ENCODE measurements around the gene ZNF417. TPM values are rescaled to one million over a fixed set of nuclear protein-coding genes. Genes with fewer than 3 reads are reported as not detected.

The ZNF417 gene
- total RNA-seq (2022; extraction: Qiagen RNA extraction; ENCODE audit: low read depth) = 3.6 to 4.3 TPM (median 4.2 TPM) in 5 replicates

GRCh38 chr19:57916168-57916995 lies at the start of gene ZNF417:
ZNF417 (minus strand) TSS chr19:57916592; CDS start chr19:57916411, 181 bp downstream.

GRCh38 chr19:57947419-57948134 lies 31.2 kb upstream of the ZNF417 start, which contains the start of gene ZNF256:
ZNF256 (minus strand) TSS chr19:57947706; CDS start chr19:57947474, 232 bp downstream.

GRCh38 chr19:57934820-57935665 lies 18.7 kb upstream of the ZNF417 start, which contains the start of gene ZNF418:
ZNF418 (minus strand) TSS chr19:57935402; CDS start chr19:57933822, 1,580 bp downstream.

GRCh38 chr19:57888560-57889231 lies 27.7 kb downstream of the ZNF417 start, which contains the start of gene ZNF814:
ZNF814 (minus strand) TSS chr19:57889037; CDS start chr19:57888802, 235 bp downstream.

Other genes starting within 250 kb of the ZNF417 start
- gene ZSCAN4, start 247.7 kb downstream of the ZNF417 start, total RNA-seq (2022; extraction: Qiagen RNA extraction; ENCODE audit: low read depth) = not detected in 5 replicates
- gene ZNF551, start 234.6 kb downstream of the ZNF417 start, total RNA-seq (2022; extraction: Qiagen RNA extraction; ENCODE audit: low read depth) = 4.3 to 5.9 TPM (median 5.6 TPM) in 5 replicates
- gene ZNF154, start 207.4 kb downstream of the ZNF417 start, total RNA-seq (2022; extraction: Qiagen RNA extraction; ENCODE audit: low read depth) = not detected in 5 replicates
- 0.75 to 0.99 TPM (median 0.80 TPM) in 5 replicates for gene ZNF671, start 189.0 kb downstream of the ZNF417 start, total RNA-seq (2022; extraction: Qiagen RNA extraction; ENCODE audit: low read depth)
- gene ZNF776, start 169.8 kb downstream of the ZNF417 start, total RNA-seq (2022; extraction: Qiagen RNA extraction; ENCODE audit: low read depth) = 5.4 to 6.3 TPM (median 5.7 TPM) in 5 replicates
- gene ZNF586, start 146.9 kb downstream of the ZNF417 start, total RNA-seq (2022; extraction: Qiagen RNA extraction; ENCODE audit: low read depth) = 5.8 to 7.7 TPM (median 6.4 TPM) in 5 replicates
- 4.5 to 6.2 TPM (median 4.9 TPM) in 5 replicates for gene ZNF552, start 101.7 kb downstream of the ZNF417 start, total RNA-seq (2022; extraction: Qiagen RNA extraction; ENCODE audit: low read depth)
- 6.7 to 11.5 TPM (median 8.0 TPM) in 5 replicates for gene ZNF587B, start 86.3 kb downstream of the ZNF417 start, total RNA-seq (2022; extraction: Qiagen RNA extraction; ENCODE audit: low read depth)
- gene ZNF587, start 66.7 kb downstream of the ZNF417 start, total RNA-seq (2022; extraction: Qiagen RNA extraction; ENCODE audit: low read depth) = 5.0 to 7.4 TPM (median 6.5 TPM) in 5 replicates
- gene ZNF814, start 27.6 kb downstream of the ZNF417 start, total RNA-seq (2022; extraction: Qiagen RNA extraction; ENCODE audit: low read depth) = 1.7 to 3.7 TPM (median 2.5 TPM) in 5 replicates
- 0.69 to 1.3 TPM (median 0.90 TPM) in 5 replicates for gene ZNF418, start 18.8 kb upstream of the ZNF417 start, total RNA-seq (2022; extraction: Qiagen RNA extraction; ENCODE audit: low read depth)
- 0.93 to 1.4 TPM (median 1.2 TPM) in 5 replicates for gene ZNF256, start 31.1 kb upstream of the ZNF417 start, total RNA-seq (2022; extraction: Qiagen RNA extraction; ENCODE audit: low read depth)
- 0.08 TPM in 1 of 5 replicates, not detected in the others for gene C19orf18, start 57.9 kb upstream of the ZNF417 start, total RNA-seq (2022; extraction: Qiagen RNA extraction; ENCODE audit: low read depth)
- 1.5 to 3.0 TPM (median 2.6 TPM) in 5 replicates for gene ZNF606, start 86.2 kb upstream of the ZNF417 start, total RNA-seq (2022; extraction: Qiagen RNA extraction; ENCODE audit: low read depth)
- not detected in 5 replicates for gene ZSCAN1, start 117.4 kb upstream of the ZNF417 start, total RNA-seq (2022; extraction: Qiagen RNA extraction; ENCODE audit: low read depth)
- gene ZNF135, start 142.7 kb upstream of the ZNF417 start, total RNA-seq (2022; extraction: Qiagen RNA extraction; ENCODE audit: low read depth) = 0.05 to 0.07 TPM in 2 of 5 replicates, not detected in the others
- 1.1 to 3.9 TPM (median 2.8 TPM) in 5 replicates for gene ZSCAN18, start 181.6 kb upstream of the ZNF417 start, total RNA-seq (2022; extraction: Qiagen RNA extraction; ENCODE audit: low read depth)
- 2.6 to 3.4 TPM (median 3.1 TPM) in 5 replicates for gene ZNF329, start 234.2 kb upstream of the ZNF417 start, total RNA-seq (2022; extraction: Qiagen RNA extraction; ENCODE audit: low read depth)